MV-4-11 (cell line): ENCODE measurements around the gene SLC15A5.

Source experiments
- DNase-seq: peaks from one replicate; lab custom pipeline; 2025; lab: John Stamatoyannopoulos, UW

SLC15A5 gene

GRCh38 chr12:16174282-16174681 is 103.2 kb downstream of the SLC15A5 start:
- DNase-seq, result no peak

- DNase-seq, result no peak
These were observed 106.1 kb downstream of the SLC15A5 start for GRCh38 chr12:16171348-16171747.

GRCh38 chr12:16168078-16168477 is 109.4 kb downstream of the SLC15A5 start:
- no peak for DNase-seq

DNA sequence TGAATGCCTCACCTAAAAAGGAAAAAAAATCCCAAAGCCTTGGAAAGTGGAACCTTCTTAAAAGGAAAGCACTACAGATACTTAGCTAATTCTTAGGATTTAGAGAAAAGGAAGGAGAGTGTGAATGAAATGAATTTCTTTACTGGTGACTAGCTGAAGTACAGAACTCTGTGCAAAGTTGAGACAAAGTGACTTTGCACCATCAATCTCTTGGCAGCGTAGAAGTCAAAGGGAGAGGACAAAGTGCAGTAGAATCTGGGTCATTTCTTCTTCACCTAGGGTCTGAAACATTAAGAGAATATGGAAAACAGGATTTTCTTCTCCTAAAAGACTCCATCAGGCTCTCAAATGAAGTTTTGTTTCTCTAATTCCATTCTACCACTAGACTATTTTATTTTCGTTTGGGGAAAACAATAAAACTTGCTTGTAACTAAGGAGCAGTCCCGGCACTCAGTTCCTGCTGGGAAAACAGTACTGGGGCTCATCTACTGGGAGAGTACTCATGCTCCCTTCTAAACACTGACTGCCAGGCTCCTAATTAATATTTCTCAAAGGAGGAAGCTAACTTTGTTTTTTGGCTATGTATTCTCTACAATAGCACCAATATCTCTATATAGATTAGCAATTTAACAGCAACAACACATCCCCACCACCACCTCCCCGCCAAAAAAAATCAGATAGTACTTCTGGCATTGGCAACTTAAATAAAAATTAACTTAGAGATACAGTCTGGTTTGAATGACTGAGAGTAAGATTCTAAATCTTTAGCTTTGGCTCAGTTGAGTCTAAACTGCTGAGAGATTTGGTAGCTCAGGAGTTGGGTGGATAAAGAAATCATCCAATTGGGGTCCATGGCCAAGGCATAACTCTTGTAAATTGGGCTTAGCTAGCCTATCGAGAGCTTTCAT is 110.7 kb downstream of the SLC15A5 start:
- no peak for DNase-seq

GRCh38 chr12:16165506-16165905 is 112.0 kb downstream of the SLC15A5 start:
- peak; percentile 50 for DNase-seq

DNA sequence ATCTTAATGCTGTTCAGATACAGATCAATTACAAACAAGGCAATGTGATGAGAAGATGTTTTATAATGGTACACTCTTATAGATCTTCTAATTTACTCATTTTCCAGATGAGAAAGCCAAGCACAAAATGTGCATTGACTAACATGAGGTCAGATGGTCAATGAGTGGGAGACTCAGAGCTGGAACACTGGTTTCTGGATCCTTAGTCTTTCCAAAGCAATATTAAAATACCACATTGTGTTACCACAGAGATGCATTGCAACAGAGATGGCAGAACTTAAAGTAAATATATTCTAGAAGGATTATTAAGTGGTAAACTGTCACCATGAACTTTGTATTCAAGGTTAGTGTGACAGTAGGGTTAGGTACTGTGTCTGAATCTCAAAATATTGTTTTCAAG is 113.6 kb downstream of the SLC15A5 start:
- DNase-seq, result peak; percentile 72

DNA sequence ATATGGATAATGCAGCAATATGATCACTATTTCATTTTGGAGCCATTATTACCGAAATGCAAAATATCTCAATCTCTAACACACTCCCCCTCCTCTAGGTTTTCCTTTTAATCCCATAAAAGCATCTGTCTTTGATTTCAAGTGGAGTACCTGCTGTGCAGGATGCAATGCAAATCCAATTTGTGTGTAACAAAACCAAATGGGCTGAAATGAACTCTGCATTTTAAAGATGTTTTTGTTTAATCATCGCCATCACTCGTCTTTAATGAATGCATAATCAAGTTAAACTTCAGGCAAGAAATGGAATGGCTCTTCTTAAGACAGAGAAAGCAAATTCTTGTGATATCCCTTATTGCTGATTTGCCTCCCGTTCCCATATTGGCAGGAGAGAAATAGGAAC is 114.3 kb downstream of the SLC15A5 start:
- DNase-seq, result no peak

- DNase-seq, result no peak
These were observed 117.9 kb downstream of the SLC15A5 start for GRCh38 chr12:16159571-16159970.

DNA sequence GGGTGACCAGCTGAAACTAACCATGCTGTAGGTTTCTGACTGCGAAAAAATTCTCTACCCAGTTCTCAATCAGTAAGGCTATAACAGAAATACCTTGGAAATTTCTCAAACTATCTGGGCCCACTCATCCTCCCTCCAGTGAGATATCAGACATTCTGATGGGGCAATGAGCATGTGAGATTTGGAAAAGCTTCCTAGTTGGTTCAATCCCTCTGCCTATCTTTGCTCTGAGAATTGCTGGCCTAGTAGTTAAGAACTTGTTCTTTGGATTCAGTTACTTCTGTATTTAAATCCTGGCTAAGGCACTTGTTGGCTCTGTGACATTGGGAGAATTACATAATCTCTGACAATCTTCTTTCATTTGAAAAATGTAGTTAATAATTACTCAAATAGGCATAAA is 119.4 kb downstream of the SLC15A5 start:
- DNase-seq, result no peak

DNA sequence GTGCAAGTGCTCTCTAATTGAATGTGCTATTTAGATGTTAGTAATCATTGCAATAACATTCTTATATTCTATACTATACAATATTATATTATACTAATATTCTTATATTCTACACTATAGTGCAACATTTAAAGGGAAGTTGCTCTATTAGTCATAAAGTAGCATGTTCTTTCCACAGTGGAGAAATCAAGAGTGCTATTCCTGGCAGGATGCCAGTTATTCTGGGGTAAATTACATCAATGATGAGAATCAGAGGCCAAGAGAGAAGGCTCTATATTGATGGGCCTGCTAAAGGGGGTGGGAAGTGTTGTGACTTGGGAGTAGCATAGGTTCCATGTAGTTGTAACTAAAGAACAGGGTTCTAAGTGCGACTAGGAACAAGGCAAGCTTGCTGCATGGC is 121.5 kb downstream of the SLC15A5 start:
- no peak for DNase-seq

GRCh38 chr12:16154990-16155389 is 122.5 kb downstream of the SLC15A5 start:
- DNase-seq, result no peak

- no peak for DNase-seq
These were observed 124.4 kb downstream of the SLC15A5 start for GRCh38 chr12:16152885-16153673.

GRCh38 chr12:16150276-16150675 is 127.2 kb downstream of the SLC15A5 start:
- no peak for DNase-seq

GRCh38 chr12:16148938-16149337 is 128.5 kb downstream of the SLC15A5 start:
- DNase-seq, result peak; percentile 92
